DMS114 treated with DMSO at 0.1 percent for 48 hours (cell line): ENCODE results near the gene ZNF609.

ENCODE experiments used
- DNase-seq: peaks from one replicate; lab custom pipeline; 2025; ENCODE audit not compliant: unreplicated experiment; lab: John Stamatoyannopoulos, UW

Gene ZNF609

DNA sequence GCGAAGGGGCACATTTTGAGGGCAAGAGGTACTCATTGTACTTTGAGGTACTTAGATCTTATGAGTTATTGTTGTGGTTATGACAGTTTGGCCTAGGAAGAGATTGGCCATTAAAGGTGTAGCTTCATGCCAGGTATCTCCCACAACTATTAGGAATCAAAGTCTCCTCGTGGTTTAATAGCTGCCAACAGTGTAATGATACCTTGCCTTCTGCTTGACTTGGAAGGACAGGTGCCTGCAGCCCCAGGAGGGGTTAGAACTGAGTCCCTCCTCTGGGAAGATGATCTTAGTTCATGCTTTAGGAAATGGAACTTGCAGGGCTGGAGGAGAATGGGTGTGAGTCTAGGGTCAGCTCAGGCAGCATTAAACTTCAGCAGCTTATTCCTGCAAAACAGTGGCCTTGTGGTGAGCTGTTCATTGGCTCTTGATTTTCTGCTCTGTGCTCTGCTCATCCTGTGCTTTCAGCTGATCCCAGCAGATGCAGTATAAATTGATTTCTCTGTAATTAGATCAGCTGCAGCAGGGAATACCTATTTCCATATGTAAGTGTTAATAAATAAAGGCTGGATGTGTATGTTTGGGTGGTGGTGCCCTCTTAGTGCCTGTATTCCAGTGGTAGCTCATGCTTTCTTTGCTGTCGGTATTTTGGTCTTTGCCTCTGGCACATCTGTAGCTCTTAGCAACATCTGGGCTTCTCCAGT, 40.5 kb downstream of the ZNF609 start:
- DNase-seq: no peak

DNA sequence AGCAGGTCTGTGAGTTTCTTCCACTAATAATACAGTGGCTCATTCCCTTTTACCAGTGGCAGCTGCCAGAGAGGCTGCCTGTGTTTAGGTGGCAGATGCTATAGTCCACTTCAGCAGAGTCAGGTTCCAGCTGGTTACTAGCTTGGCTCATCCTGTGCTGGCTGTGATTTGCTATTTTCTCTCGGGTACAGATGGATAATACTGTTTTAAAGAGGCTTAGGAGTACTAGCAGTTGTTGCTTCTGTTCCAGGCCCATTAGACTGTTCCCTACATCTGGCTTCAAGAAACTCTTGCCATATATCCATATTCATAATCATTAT, 41.0 kb downstream of the ZNF609 start:
- DNase-seq: no peak

DNA sequence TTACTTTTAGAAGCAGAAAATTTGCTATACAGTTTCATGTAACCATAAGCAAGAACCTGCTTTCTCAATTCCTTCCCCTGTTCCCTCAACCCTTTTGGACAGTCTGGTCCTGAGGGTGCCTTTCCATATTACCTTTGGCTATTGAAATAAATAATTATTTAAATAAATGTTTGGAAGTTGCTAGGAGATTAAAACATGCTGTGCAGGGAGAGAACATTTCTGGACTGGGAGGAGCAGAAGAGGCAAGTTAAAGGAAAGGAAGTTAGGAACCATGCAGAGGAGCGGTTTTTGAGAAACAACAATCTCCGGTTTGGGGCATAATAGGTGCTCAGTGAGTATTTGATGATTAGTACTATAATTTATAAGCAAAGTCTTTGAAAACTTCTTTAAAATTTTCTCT, 41.8 kb downstream of the ZNF609 start:
- no peak for DNase-seq

DNA sequence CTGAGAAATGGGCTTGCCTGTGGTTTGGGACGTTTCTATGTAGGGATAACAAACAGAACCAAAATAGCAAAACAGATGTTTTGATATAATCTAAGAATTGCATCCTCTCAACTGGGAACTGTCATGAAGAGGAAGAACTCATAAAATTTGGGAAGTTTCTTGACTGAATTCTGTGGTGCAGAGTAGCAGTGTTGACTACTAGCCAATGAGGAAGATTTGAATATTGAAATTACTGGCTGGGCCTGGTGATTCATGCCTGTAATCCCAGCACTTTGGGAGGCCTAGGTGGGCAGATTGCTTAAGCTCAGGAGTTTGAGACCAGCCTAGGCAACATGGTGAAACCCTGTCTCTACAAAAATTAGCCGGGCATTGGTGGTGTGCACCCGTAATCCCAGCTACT, 42.2 kb downstream of the ZNF609 start:
- DNase-seq: no peak

DNA sequence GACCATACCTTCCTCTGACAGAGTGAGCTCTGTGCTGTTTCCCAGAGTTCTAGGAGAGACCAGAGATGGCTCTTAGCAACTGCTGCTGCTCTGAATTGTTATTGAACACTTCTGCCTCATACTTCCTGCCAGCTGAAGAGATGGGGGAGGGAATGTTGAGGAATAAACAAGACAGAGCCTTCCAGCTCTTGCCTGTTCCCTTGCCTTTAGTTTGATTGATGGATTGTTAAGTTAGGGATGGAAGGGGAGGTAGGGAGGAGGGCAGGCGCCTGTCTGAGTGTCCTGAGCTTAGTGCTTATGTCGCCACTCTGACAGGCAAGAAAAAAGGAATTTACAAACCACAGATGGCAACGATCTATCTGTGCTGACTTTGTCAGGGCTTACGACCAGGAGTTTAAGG, 42.8 kb downstream of the ZNF609 start:
- no peak for DNase-seq

DNA sequence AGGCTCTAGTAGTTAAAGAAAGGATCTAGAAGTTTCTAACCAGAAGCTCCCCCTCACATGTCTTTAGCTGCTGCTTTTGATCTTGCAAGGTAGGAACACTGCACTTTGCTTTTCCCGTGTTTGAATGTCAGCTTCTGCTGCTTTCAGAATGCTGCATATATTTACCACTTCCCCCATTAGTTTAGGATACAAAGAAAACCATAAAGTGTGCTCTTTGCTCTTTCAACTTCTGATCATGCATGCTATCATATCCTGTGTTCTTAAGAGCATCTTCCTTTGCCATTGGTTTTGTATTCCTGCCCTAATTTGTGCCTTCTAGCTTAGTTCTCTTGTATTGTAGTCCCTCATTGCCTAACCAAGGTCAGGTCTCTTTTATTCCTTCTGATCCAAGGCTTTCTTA, 43.3 kb downstream of the ZNF609 start:
- no peak for DNase-seq

DNA sequence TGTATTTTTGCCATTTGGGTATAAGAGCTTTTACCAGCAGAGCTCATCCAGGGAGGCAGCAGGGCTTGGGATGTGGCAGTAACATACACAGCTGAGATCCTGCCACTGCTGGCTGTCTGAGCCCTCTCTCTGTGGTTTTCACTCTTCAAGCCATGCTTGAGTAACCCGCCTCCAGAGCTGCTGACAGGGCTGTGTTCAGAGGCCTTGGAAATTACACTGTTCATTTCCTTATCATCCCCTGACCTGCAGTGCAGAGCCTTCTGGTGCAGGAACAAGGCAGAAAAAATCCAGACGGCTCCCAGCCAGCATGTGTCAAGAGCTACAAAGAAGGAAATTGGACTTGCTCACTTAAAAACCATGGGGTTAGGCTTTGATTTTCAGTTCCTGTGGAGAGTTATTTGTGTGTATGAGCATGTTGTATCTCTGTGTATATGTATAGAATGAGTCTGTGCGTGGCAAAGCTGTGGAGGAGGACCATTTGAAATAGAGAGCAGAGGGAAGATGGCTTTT, 47.0 kb downstream of the ZNF609 start:
- DNase-seq: no peak

DNA sequence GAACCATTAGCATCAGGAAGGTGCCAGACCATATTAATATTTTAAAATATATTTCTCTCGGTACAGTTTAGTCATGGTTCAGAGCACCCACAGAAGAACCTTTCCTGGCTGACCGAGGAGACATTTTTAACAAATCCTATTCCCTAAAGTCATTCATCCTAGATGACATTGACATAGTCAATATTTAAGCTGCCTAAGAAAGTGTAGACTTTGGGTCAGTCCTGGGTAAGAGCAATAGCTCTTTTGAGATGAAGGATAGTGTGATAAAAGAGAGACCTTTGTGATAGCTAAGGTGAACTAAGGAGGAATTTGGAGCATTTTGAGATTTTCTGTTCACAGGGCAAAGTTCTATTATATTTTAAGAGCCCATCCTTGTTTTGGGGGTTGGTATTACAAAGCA, 47.5 kb downstream of the ZNF609 start:
- no peak for DNase-seq

DNA sequence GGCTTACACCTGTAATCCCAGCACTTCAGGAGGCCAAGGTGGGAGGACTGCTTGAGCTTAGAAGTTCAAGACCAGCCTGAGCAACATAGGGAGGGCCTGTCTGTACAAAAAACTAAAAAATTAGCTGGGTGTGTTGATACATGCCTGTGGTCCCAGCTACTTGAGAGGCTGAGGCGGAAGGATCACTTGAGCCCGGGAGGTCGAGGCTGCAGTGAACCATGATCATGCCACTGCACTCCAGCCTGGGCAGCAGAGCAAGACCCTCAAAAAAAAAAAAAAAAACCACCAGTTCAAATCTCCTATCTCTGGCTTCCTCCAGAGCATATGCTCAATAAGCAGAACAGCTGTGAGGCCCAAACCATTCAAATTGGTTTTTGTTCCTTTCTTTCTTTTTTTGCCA, 53.4 kb downstream of the ZNF609 start:
- no peak for DNase-seq

DNA sequence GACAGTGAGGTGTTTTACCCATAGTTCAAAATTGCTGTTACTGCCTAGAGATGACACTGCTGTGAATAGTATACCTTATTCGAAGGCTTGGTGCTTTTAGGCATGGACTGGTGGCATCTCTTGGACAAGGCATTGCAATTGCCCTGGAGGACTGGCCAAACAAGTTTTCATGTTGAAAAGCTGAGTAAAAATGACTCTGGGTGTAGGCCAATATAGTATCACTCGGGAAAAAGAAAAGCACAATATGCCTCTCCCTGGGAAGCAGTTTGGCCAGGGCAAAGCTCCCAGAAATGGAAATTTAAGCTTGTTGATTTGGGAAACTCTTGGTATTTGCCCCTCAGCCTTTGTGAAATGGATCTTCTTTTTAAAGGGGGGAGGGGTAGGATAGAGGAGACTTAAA, 54.8 kb downstream of the ZNF609 start:
- no peak for DNase-seq

DNA sequence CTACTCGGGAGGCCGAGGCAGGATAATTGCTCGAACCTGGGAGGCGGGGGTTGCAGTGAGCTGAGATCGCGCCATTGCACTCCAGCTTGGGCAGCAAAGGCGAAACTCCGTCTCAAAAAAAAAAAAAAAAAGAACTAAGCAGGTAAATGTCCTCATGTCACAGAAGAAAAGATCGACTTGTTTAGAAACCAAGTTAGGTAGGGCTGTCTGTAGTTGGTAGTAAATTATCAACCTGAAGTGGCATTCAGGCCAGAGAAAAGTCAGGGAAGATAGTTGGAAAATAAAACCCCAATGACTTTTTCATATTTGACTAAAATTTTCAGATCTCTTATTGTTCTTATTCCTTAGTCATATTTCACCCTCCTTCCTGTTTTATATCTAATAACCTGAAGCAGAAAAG, 55.4 kb downstream of the ZNF609 start:
- no peak for DNase-seq

DNA sequence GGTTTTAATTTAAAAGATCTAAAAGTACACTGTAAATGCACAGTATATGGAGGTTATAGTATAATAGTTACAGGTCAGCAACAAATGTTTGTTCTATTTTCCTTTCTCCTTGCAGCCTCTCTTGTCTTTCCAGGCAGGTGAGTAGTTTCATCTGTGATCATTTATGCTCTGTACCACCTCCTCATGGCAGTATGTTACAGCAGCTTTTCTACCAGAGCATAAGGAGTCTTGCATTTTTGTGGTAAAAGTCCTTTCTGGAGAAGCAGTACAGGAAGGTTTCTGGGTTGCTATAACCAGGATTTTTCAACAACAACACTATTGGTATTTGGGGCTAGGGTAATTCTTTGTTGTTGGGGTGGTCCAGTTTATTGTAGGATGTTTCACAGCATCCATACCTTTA, 59.5 kb downstream of the ZNF609 start:
- DNase-seq: no peak

DNA sequence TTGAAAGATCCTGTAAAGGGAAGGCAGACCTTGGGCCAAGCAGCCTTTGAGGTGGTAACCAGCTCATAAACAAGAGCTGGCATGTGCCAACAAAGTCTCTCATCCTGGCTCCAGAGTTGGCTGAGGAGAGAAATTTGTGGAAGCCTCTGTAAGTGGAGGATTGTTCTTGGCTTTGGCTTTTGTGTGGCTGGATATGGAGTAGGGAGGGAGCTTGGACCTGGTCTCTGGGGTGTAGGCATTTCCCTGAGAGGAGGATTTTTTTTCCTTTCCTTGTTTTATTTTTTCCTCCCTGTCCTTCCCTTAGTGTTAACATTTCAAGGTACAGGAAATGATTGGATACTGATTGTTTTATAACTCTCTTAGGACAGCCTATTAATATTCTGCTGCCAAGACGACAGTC, 60.8 kb downstream of the ZNF609 start:
- DNase-seq: no peak

DNA sequence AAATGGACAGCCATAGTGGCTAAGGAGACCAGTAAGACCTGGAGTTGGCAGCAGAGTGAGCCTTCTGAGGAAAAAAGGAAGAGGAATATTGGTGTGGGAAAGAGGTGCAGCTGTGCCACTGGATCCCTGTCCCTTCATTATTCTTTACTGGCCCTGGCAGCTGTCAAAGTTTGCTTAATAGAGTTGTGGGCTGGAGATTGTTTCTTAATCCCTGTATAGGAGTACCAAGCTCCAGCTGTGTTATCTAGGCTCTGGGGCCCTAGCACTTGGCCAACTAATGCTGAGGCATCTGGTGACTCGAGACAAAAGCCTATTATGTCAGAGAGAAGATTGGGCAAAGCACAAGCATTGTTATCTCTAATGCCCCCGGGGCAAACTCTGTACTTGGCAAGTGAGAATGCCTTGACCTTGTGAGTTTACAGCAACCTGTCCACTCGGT, 61.4 kb downstream of the ZNF609 start:
- DNase-seq: no peak

DNA sequence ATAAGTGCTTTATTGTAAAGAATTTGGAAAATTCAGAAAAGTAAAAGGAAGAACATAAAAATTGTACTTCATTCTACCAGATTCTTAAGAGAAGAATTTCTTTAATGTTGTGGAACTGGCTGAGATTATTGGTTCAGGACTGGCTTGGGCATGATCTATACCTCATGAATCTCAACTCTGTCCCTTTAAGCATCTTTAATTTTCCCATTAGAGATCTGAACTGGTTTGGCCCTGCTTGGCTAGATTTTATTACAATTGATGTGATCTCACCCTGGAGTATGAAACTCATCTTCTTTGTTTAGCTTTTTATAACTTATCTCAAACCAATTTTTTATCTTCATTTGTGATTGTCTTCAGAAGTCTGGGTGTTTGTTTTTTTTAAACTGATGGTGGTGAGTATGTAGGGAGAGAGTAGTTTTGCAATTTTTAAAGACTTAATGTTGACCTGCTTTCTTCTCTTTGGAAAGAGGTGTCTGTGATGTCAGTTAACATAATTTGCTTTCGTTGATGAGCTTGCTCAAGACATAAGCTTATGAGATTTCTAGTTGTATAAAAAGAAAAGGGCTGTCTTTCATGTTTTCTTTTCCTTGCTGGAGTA, 61.9 kb downstream of the ZNF609 start:
- no peak for DNase-seq

DNA sequence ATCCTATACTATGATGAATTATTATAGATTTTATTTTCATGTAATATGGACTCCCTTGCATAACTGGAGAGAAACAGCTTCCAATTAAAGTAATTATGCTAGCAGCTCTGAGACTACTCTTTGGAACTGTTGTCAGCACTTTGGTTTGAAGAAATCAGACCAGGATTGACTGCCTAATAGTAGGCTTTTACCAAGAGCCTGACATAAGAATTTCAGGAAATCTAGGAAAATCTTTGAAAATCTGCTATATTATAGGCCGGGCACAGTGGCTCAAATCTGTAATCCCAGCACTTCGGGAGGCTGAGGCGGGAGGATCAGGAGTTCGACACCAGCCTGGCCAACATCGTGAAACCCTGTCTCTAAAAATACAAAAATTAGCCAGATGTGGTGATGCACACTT, 62.9 kb downstream of the ZNF609 start:
- no peak for DNase-seq

DNA sequence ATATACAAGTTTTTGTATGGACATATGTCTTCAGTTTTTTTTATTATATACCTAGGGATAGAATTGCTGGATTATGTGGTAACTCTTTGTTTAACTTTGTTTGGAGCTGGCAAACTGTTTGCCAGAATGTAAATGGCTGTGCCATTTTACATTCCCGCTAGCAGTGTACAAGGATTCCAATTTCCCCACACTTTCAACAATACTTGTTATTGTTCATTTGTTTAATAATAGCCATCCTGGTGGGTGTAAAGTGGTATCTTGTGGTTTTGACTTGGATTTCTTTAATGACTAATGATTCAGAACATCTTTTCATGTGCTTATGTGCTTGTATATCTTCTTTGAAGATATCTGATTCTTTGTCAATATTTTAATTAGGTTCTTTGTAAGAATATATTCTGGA, 64.4 kb downstream of the ZNF609 start:
- no peak for DNase-seq

DNA sequence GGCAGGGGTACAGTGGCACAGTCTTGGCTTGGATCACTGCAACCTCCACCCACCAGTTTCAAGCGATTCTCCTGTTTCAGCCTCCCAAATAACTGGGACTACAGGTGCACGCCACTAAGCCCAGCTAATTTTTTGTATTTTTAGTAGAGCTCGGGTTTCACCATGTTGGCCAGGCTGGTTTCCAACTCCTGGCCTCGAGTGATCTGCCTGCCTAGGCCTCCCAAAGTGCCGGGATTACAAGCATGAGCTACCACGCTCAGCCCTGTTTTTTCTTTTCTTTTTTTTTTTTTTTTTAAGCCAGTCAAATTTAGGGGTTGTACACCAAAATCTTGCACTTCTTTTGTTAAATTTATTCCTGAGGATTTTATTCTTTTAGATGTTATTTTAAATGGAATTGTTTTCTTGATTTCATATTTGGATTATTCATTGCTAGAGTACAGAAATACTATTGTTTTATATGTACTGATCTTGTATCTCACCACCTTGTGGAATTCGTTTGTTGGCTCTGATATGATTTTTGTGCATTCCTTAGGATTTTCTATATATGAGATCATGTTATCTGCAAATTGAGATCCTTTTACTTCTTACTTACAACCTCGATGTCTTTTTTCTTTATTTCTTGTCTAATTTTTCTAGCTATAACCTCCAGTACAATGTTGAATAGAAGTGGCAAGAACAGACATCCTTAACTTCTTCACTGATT, 65.6 kb downstream of the ZNF609 start:
- DNase-seq: no peak

DNA sequence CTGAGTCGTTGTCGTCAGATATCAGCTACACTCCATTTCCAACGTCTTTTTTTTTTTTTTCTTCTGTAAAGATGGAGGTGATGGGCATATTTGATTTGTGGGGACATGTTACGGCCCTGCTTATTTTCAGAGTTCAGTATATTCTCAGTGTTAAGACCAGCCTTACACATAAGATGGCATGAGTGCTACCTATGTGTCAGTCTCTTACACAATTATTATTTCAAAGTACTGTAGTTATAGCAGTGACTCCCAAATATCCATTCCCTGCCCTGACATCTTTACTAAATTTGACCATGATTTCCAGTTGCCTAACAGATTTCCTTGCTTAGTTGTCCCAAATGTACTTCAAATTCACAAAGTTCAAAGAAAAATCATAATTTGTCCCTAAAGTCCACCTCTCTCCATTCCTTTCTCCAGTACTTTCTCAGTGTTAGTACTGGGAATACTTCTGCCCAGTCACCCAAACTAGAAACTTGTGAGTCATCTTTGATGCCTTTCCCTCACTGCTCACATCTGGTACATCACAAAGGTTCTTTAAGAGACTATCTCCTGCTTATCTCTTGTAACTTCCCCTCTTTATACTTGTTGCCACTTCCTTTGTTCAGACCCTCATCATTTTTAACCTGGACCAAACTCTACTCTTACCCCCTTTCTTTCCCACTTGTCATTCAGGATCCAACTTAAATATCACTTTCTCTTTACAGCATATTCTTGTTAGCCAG, 67.0 kb downstream of the ZNF609 start:
- DNase-seq: no peak

DNA sequence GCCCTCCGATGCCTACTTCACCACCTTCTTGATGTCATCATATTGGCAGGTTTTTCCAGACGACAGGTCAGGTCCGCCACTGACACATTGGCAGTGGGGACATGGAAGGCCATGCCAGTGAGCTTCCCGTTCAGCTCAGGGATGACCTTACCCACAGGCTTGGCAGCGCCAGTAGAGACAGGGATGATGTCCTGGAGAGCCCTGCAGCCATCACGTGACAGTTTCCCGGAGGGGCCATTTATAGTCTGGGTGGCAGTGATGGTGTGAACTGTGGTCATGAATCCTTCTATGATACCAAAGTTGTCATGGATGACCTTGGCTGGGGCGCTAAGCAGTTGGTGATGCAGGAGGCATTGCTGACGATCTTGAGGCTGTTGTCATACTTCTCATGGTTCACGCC, 68.5 kb downstream of the ZNF609 start:
- no peak for DNase-seq

DNA sequence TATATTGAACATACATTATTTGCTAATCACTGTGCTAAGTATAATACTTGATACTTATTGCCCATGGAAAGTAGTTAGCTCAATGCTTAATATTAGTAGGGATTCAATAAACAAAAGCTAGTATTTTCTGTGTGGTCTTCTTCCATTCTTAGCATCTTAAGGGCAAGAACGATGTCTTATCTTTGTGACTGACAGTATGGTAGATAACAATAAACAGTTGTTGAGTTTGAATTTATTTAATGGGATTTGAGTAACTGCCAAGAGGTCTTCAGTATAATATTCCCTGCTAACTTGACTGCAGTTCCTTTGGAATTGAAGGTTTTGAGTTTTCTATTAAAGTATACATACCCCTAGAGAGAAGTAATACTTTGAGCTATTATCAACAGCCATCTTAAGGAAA, 70.1 kb downstream of the ZNF609 start:
- DNase-seq: no peak

DNA sequence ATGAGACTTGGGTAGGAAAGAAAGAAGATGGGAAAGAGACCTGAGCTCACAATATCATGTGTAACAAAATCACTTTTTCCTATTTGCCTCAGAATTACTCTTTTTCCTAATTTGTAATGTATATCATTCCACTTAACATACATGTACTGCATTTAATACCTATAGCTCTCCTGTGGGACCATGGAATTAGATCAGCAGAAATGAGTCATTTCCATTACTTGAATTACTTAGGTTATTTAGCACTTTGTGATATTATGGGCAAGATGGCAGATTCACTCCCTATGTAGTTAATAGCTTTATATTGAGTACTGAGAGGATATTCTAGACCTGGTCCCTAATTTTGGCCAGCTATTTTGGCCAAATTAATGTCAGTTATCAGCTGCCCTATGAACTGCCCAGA, 70.5 kb downstream of the ZNF609 start:
- DNase-seq: no peak
